NCI-H748 treated with DMSO at 0.1 percent for 48 hours (cell line): ENCODE data around the gene ZMYM3.
"Not testable (repeated sequence)": the region's sequence is repeated elsewhere in the genome, so short reads cannot be mapped to it uniquely, and the experiment has no call there.

Experiments used
- DNase-seq: peaks from one replicate; lab custom pipeline; 2025; lab: John Stamatoyannopoulos, UW

The ZMYM3 gene

DNA sequence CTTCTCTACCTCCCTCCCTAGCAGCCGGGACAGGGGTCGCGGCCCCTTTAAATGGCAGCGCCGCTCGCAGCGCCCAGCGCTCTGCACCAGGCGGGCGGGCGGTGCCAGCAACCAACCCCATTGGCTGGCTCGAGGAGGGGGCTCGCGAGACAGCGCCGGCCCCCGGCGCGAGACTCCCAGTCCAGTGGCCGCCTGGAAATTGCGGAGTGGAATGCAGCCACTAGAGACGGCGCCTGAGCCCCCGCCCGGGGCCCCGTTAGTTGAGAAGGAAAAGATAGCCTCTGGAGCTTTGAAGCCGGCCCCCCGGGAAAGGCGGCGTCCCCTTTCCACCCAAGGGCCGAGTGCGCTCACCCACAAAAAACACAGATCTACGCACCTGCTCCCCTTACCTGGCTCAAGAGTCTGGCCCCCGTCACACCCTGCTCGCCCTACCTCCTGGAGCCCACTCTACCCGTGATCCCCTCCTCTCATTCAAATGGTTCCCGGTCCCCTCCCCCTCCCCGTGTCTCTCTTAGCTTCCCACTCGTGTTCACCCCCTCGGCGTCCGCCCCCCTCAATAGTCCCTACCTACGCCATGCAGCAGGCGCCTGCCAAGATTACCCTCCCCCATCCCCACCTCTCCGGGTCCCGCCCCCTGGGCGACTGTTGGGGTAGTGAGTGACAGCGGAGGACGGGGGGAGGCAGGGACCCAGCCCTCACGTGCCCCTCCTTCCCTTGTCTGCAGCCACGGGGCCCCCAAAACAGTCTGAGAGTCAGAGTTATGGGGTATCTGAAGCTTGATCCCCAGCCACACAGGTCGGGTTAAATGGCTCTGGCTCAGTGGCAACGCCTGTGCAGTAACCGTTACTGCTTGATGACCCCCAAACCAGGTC, at the start of gene ZMYM3:
Gene ZMYM3, minus strand, starts transcription at position 49 of the 872 bp plus-strand sequence. CDS start 885 bp downstream, outside the sequence.
- DNase-seq, result peak; percentile 35

- DNase-seq, result no peak
These were observed 48.7 kb upstream of the ZMYM3 start for GRCh38 chrX:71302461-71303213.

DNA sequence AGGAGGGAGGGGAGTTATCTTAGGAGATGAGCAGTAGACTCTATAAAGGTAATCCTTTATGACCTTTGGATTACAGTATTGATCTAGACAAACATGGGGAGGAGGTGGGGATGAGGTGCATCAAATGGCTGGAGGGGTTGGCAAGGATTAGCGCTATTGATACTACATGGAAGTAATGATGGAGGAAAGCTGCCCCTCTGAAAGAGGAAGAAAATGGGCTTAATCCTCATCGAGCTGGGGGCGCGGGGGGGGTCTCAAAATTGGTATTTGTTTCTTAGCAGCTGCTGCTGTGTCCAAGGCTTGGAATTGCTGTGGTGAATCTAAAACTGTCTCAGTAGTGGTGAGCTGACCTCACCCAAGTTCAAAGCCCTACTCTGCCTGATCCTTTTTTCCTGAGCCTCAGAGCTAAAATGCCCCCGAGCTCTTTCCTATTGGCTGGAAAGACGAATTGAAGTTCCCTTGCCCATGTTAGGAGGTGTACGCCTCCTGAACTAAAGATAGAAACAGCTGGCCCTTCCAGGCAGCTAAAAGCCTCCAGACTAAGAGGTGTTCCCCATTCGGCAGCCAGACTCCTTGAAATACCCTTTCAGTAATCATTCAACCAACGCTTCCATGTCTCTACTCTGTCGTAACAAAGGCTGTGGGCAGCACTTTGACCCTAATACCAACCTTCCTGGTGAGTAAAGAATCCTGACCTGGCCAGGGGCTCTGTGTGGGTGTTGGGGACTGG, 47.4 kb upstream of the ZMYM3 start, which contains the start of gene ITGB1BP2:
Gene ITGB1BP2, plus strand, starts transcription at position 556 of the 730 bp plus-strand sequence. Its CDS starts 57 bp downstream, at position 613.
- no peak for DNase-seq

DNA sequence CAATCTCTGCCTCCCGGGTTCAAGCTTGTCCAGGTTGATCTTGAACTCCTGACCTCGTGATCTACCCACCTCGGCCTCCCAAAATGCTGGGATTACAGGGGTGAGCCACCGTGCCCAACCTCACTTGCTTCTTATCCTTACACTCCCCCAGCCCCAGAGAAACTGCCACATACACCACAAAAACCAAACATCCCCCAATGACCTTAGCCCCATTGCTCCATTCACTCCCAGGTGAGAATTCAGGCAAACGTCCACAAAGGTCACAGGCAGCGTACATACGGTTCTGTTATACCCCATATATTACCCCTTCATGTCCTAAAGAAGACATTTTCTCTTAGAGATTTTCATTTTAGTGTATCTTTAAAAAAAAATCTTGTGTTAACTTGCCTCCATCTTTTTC, 46.6 kb upstream of the ZMYM3 start:
- not testable (repeated sequence) for DNase-seq

- not testable (repeated sequence) for DNase-seq
These were observed 46.1 kb upstream of the ZMYM3 start for GRCh38 chrX:71300064-71300463.

DNA sequence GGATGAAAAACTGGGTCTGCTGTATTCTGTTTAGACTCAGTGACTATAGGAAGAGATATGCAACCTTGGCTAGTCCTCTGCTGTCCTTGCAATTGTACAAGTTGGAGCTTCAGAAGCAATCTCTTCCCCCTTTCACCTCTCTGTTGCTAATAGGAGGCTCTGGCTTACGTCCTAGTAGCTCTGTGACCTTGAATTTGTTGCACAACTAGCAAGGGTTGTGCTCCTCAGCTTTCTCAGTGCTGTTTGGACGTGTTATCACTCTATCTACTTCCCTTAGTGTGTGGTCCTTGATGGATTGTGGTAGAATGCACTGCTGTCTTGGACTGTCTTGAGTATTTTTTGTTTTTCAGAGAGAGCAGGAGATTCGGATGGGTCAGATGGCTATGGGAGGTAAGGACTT, 44.2 kb upstream of the ZMYM3 start:
- no peak for DNase-seq

GRCh38 chrX:71296806-71297205, 42.9 kb upstream of the ZMYM3 start:
- no peak for DNase-seq

GRCh38 chrX:71292669-71293365, 38.9 kb upstream of the ZMYM3 start:
- DNase-seq, result no peak

GRCh38 chrX:71291381-71291780, 37.4 kb upstream of the ZMYM3 start:
- DNase-seq, result no peak

DNA sequence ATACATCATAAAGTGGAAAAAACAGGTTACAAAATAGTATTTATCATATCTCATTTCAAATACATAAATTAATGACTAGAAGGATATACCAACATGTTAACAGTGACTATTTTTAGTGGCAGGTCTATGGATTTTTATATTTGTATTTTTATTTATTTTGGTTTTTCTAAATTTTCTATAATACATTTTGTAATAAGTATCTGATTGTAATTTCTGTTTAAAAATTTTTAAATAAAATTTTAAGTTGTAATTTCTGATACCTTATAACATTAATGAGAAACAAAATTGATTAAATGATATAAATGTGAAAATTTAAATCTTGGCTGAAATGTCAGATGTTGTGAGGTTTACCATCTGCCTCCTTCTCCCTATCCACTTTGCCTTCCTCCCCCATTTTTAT, 32.0 kb upstream of the ZMYM3 start:
- no peak for DNase-seq

DNA sequence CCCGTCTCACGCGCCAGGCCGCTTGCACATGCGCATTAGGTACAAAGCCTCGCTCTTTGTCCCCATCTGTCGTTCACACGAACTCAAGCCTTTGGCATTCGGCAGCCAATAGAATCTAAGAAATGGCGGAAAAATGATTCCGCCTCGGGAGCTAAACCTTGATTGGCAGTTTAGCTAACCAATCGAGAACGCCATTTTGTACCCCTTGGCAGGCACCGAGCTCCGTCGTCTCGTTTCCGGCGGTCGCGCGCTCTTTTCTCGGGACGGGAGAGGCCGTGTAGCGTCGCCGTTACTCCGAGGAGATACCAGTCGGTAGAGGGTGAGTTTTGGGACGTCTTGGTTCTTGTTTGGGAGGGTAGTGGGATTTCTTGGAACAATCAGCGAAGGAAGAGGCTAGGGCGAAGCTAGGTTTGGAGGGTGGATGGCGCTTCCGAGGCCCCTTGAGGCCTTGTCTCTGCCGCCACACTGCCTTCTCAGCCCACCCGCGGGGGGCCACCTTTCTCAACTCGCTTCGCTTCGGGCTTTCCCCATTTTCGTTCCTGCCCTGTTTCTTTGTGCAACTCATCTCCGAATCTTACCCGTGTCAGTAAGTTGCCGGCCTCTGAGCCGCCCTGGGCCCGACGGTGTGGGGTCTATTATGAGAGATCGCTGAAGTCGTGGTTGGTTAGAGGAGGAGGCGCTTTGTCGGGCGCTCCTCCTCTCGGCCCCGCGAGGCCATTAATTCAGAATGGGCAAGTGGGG, 29.6 kb upstream of the ZMYM3 start, which contains the start of gene NONO:
Gene NONO, plus strand, starts transcription at position 233 of the 741 bp plus-strand sequence. CDS start 7,003 bp downstream, outside the sequence.
- peak; percentile 95 for DNase-seq

GRCh38 chrX:71282514-71283402, 28.8 kb upstream of the ZMYM3 start:
- DNase-seq, result peak; percentile 49

- not testable (repeated sequence) for DNase-seq
These were observed 27.4 kb upstream of the ZMYM3 start for GRCh38 chrX:71281300-71281699.

GRCh38 chrX:71272313-71272712, 18.4 kb upstream of the ZMYM3 start:
- not testable (repeated sequence) for DNase-seq

DNA sequence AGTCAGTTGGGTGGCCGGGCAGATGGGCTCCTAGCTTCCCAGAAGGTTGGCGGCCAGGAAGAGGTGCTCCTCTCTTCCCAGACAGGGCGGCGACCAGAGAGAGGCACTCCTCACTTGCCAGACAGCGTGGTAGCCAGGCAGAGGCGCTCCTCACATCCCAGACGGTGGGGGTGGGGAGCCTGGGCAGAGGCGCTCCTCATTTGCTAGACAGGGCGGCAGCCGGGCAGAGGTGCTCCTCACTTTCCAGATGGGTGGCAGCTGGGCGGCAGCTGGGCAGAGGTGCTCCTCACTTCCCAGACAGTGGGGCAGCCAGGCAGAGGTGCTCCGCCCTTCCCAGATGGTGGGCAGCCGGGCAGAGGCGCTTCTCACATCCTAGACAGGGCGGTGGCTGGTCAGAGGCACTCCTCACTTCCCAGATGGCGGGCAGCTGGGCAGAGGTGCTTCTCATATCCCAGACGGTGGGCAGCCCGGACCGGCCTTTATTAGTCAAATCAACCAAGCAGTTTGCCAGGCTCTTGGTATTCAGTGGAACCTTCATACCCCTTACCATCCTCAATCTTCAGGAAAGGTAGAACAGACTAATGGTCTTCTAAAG, 16.0 kb upstream of the ZMYM3 start:
- no peak for DNase-seq

DNA sequence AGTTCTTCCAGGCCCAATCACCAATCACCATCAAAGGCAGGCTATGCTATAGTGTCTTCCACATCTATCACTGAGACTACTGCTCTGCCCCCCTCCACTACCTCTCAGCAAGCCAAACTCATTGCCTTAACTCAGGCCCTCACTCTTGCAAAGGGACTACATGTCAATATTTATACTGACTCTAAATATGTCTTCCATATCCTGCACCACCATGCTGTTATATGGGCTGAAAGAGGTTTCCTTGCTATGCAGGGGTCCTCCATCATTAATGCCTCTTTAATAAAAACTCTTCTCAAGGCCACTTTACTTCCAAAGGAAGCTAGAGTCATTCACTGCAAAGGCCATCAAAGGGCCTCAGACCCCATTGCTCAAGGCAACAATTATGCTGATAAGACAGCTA, 14.7 kb upstream of the ZMYM3 start:
- DNase-seq, result not testable (repeated sequence)

DNA sequence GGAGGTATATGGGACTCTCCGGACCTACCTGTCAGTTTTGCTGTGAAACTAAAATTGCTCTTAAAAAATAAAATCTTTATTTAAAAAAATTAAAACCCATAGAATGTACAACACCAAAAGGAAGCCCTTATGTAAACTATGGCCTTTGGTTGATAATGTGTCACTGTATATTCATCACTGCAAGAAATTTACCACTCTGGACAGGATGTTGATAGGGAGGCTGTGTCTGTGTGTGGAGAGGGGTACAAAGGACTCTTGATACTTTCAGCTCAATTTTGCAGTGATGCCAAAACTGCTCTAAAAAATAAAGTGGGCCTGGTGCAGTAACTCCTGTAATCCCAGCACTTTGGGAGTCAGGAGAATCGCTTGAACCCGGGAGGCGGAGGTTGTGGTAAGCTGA, 2.9 kb upstream of the ZMYM3 start:
- DNase-seq, result no peak

- no peak for DNase-seq
These were observed 2.1 kb upstream of the ZMYM3 start for GRCh38 chrX:71256051-71256450.
